Measurements from ENCODE around the gene AFAP1L2. TPM values are rescaled to one million over a fixed set of nuclear protein-coding genes. Genes with fewer than 3 reads are reported as not detected.

Gene AFAP1L2
- total RNA-seq, 2 donors from 2014 or later, result 1.5 to 1.8 TPM

- no peaks in the 10 kb centered on the region for H3K27me3 Mint-ChIP-seq (ENCODE audit: low read depth)
- no peak overlapping the region for H3K4me3 Mint-ChIP-seq
- H3K36me3 Mint-ChIP-seq (ENCODE audit: insufficient read depth in 2 of 2), result no peaks in the 10 kb centered on the region
- no peak for DNase-seq
- no peaks in the 10 kb centered on the region for H3K9me3 Mint-ChIP-seq
- H3K4me1 Mint-ChIP-seq (ENCODE audit: low read depth), result no peaks in the 10 kb centered on the region
- H3K27ac Mint-ChIP-seq, result no peak overlapping the region
- no peak for ATAC-seq (replicated peaks in 1 of 2)
These were observed 75.4 kb downstream of the AFAP1L2 start for GRCh38 chr10:114328874-114329273.

DNA sequence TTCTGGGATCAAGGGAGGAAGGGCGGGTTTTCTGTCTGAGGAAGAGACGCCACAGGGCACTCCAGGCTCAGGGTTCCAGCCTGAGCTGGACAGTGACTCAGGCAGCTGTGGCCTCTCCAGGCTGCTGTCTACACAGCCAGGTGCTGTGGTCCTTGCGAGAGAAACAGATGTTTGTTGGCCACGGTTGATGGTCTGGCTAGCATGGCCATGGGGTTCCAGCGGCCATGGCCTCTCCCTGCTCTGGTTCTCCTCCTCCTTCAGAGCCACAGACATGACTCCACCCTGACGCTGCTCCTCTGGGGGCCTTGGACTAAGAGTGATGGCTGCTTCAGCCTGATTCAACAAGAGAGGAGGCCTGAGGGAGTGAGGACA, 75.9 kb downstream of the AFAP1L2 start:
- no peak overlapping the region for H3K4me3 Mint-ChIP-seq
- ATAC-seq (replicated peaks in 1 of 2) (no peak), DNase-seq (no peak)
- H3K4me1 Mint-ChIP-seq (ENCODE audit: low read depth), result no peaks in the 10 kb centered on the region
- no peaks in the 10 kb centered on the region for H3K36me3 Mint-ChIP-seq (ENCODE audit: insufficient read depth in 2 of 2)
- H3K27ac Mint-ChIP-seq, result no peak overlapping the region
- H3K27me3 Mint-ChIP-seq (ENCODE audit: low read depth), result no peaks in the 10 kb centered on the region
- H3K9me3 Mint-ChIP-seq, result no peaks in the 10 kb centered on the region

- Mint-ChIP-seq H3K9me3 (no peaks in the 10 kb centered on the region), H3K36me3 (ENCODE audit: insufficient read depth in 2 of 2) (no peaks in the 10 kb centered on the region), H3K4me1 (ENCODE audit: low read depth) (no peaks in the 10 kb centered on the region), H3K4me3 (no peak overlapping the region), H3K27me3 (ENCODE audit: low read depth) (no peaks in the 10 kb centered on the region), H3K27ac (no peak overlapping the region)
- no peak for DNase-seq
- no peak for ATAC-seq (replicated peaks in 1 of 2)
These were observed 76.5 kb downstream of the AFAP1L2 start for GRCh38 chr10:114327537-114328440.

DNA sequence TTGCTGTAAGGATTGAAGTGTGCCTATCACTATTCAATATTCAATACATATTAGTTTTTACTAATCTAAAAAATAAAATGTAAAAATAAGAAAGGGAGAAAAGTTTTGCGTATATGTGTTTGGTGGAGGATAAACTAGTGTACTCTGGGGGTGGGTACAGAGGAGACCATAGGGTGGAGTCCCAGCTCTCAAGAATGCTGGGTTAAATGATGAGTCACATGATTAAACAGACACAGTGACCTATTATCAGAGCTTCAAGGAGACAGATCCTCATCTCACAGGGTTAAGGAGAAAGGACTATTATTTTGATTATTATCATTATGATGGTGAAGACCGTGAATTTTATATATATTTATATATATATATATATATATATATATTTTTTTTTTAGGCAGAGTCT, 77.5 kb downstream of the AFAP1L2 start:
- ATAC-seq (replicated peaks in 1 of 2), result no peak
- H3K4me3 Mint-ChIP-seq, result no peak overlapping the region
- no peaks in the 10 kb centered on the region for H3K36me3 Mint-ChIP-seq (ENCODE audit: insufficient read depth in 2 of 2)
- DNase-seq, result no peak
- no peaks in the 10 kb centered on the region for H3K9me3 Mint-ChIP-seq
- no peak overlapping the region for H3K27ac Mint-ChIP-seq
- H3K27me3 Mint-ChIP-seq (ENCODE audit: low read depth), result no peaks in the 10 kb centered on the region
- no peaks in the 10 kb centered on the region for H3K4me1 Mint-ChIP-seq (ENCODE audit: low read depth)

DNA sequence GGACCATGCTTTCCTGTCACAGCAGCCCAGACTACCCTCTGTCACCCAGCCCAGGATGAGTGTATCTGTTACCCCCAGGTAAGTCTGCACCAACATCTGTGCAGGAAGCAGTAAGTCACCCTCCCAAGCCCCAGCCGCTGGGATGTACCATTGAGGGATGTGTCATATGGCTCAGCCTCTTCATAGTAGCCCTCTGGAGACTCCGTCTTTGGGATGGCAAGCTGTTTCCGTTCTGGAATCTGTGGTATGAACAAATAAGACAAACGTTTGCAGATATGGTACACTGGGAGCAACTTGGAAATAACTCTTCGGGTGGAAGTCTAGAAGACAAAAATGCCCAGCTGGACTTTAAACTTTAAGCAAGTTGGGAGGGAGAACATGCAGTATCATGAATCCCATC, 81.3 kb downstream of the AFAP1L2 start:
- Mint-ChIP-seq H3K4me1 (ENCODE audit: low read depth) (no peaks in the 10 kb centered on the region), H3K27ac (no peak overlapping the region), H3K4me3 (no peak overlapping the region), H3K36me3 (ENCODE audit: insufficient read depth in 2 of 2) (no peaks in the 10 kb centered on the region), H3K27me3 (ENCODE audit: low read depth) (no peaks in the 10 kb centered on the region), H3K9me3 (no peaks in the 10 kb centered on the region)
- ATAC-seq (replicated peaks in 1 of 2), result no peak
- no peak for DNase-seq

- no peak overlapping the region for H3K27ac Mint-ChIP-seq
- H3K4me1 Mint-ChIP-seq (ENCODE audit: low read depth), result no peaks in the 10 kb centered on the region
- H3K27me3 Mint-ChIP-seq (ENCODE audit: low read depth), result no peaks in the 10 kb centered on the region
- ATAC-seq (replicated peaks in 1 of 2), result no peak
- no peaks in the 10 kb centered on the region for H3K36me3 Mint-ChIP-seq (ENCODE audit: insufficient read depth in 2 of 2)
- no peak overlapping the region for H3K4me3 Mint-ChIP-seq
- no peak for DNase-seq
- H3K9me3 Mint-ChIP-seq, result no peaks in the 10 kb centered on the region
These were observed 82.0 kb downstream of the AFAP1L2 start for GRCh38 chr10:114322344-114322743.

GRCh38 chr10:114320249-114321116, 83.8 kb downstream of the AFAP1L2 start:
- DNase-seq, result no peak
- Mint-ChIP-seq H3K4me3 (no peak overlapping the region), H3K27me3 (ENCODE audit: low read depth) (peaks cover 5% of the 10 kb centered on the region), H3K36me3 (ENCODE audit: insufficient read depth in 2 of 2) (no peaks in the 10 kb centered on the region), H3K27ac (no peak overlapping the region), H3K4me1 (ENCODE audit: low read depth) (no peaks in the 10 kb centered on the region), H3K9me3 (no peaks in the 10 kb centered on the region)
- ATAC-seq (replicated peaks in 1 of 2), result no peak

DNA sequence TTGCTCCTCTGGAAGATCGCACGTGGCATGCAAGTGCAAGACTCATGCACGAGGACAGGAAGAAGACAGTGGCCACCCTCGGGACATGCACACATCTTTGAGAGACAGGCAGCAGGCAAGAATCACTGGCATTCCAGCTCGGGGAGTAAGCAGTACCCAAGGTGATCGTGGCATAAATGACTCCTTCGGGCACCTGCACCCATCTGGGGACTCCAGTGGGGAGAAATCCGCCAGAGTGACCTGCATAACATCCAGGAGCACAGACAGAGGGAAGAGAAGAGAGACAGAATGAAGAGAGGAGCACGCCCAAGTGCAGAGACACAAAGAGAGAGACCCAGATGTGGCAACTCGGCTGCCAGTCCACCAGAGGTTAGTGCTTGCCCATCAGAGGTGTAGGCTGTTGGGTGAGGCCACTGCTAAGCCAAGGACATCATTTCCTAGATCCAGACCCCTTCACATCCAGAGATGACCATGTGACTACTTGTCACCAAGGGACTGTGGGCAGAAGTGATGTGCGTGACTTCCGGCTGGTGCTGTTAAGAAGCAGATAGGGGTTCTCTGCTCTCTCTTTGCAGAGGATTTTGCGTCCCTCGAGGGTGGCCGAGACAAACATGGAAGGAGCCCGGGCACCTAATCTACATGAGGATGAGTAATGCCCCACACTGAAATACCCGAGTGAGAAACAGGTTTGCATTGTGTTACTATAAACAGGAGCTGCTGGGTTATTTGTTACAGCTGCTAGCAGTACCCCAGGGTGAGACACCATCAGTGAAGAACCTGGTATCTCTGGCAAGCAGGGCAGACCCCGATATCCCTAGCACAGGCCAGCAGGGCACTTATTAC, 84.7 kb downstream of the AFAP1L2 start:
- no peak overlapping the region for H3K4me3 Mint-ChIP-seq
- ATAC-seq (replicated peaks in 1 of 2), result no peak
- no peak overlapping the region for H3K27ac Mint-ChIP-seq
- no peaks in the 10 kb centered on the region for H3K4me1 Mint-ChIP-seq (ENCODE audit: low read depth)
- peaks cover 5% of the 10 kb centered on the region for H3K27me3 Mint-ChIP-seq (ENCODE audit: low read depth)
- H3K36me3 Mint-ChIP-seq (ENCODE audit: insufficient read depth in 2 of 2), result no peaks in the 10 kb centered on the region
- DNase-seq, result no peak
- H3K9me3 Mint-ChIP-seq, result no peaks in the 10 kb centered on the region

GRCh38 chr10:114316744-114317143, 87.6 kb downstream of the AFAP1L2 start:
- no peak for ATAC-seq (replicated peaks in 1 of 2)
- no peak overlapping the region for H3K4me3 Mint-ChIP-seq
- peaks cover 5% of the 10 kb centered on the region for H3K27me3 Mint-ChIP-seq (ENCODE audit: low read depth)
- H3K27ac Mint-ChIP-seq, result no peak overlapping the region
- no peaks in the 10 kb centered on the region for H3K9me3 Mint-ChIP-seq
- no peaks in the 10 kb centered on the region for H3K36me3 Mint-ChIP-seq (ENCODE audit: insufficient read depth in 2 of 2)
- H3K4me1 Mint-ChIP-seq (ENCODE audit: low read depth), result no peaks in the 10 kb centered on the region
- DNase-seq, result no peak

DNA sequence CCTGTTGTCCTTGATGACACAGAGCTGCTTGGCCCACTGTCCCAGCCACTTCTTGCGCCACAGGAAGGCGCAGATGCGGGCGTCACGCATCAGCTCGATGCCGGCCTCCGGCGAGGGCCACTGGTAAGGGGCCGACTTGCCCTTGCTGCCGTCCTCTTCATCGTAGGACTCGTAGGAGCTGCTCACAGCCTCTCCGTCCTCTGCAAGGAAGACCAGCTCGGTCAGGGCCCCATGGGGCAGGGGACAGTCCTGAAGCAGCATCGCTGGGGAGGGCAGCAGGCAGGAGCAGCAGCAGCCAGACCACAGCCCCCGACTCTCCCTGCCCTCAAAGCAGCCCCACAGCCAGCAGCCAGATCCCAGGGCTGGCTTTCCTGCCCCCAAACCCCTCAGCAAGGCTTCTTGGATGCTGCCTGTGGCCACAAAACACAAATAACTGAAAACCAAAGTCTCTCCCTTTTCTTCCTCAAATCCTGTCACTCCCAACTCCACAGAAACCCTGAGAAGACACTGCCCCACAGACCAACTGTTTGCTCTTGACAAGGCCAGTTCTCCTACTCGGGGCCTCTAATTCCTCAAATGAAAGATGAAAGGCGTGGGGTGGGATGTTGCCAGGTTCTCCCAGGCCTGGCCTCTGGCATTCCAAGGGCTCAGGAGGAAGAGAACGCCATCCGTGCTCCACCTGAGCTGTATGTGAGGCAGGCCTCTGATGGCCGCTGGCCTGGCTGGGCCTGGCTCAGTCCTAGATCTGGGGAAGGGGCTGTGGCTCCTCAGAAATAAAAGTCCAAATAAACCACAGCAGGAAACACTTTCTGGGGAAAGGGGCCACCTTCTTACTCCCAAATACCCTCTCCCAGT, 88.5 kb downstream of the AFAP1L2 start:
- Mint-ChIP-seq H3K4me3 (no peak overlapping the region), H3K27ac (no peak overlapping the region)

GRCh38 chr10:114313866-114314265, 90.4 kb downstream of the AFAP1L2 start:
- no peak overlapping the region for H3K4me3 Mint-ChIP-seq
- no peaks in the 10 kb centered on the region for H3K9me3 Mint-ChIP-seq
- H3K36me3 Mint-ChIP-seq (ENCODE audit: insufficient read depth in 2 of 2), result no peaks in the 10 kb centered on the region
- peaks cover 5% of the 10 kb centered on the region for H3K27me3 Mint-ChIP-seq (ENCODE audit: low read depth)
- DNase-seq (no peak), ATAC-seq (replicated peaks in 1 of 2) (no peak)
- no peaks in the 10 kb centered on the region for H3K4me1 Mint-ChIP-seq (ENCODE audit: low read depth)
- H3K27ac Mint-ChIP-seq, result no peak overlapping the region

More for the DNA sequence above, 88.5 kb downstream of the AFAP1L2 start:
- Mint-ChIP-seq H3K4me1 (ENCODE audit: low read depth) (no peaks in the 10 kb centered on the region), H3K9me3 (no peaks in the 10 kb centered on the region), H3K36me3 (ENCODE audit: insufficient read depth in 2 of 2) (no peaks in the 10 kb centered on the region), H3K27me3 (ENCODE audit: low read depth) (peaks cover 5% of the 10 kb centered on the region)
- DNase-seq (no peak), ATAC-seq (replicated peaks in 1 of 2) (no peak)

DNA sequence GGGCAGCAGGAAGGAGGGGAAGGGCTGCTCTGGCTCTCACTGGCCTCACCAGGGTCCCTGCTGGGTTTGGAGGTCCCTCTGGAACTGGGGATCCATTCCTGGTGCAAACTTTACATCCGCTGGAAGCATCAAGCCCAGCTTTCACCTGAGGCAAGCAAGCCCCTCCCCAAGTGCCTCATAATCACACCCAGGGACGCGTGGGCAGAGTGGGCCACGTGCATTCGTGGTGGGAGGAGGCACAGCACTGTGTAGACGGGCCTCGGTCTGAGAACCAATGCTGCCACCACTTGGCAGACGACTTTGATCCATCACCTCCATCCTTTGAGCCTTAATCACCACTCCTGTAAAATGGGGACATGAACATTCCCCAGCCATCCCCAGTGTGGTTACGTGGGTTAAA, 91.2 kb downstream of the AFAP1L2 start:
- Mint-ChIP-seq H3K27ac (no peak overlapping the region), H3K9me3 (no peaks in the 10 kb centered on the region), H3K27me3 (ENCODE audit: low read depth) (peaks cover 5% of the 10 kb centered on the region), H3K4me3 (no peak overlapping the region), H3K4me1 (ENCODE audit: low read depth) (no peaks in the 10 kb centered on the region), H3K36me3 (ENCODE audit: insufficient read depth in 2 of 2) (no peaks in the 10 kb centered on the region)
- no peak for ATAC-seq (replicated peaks in 1 of 2)
- DNase-seq, result no peak

All from activated T-cell treated with anti-CD3 and anti-CD28 coated beads, Interleukin-2, amount 50 U/mL, for 72 hours (primary cell).